GM12892 (cell line): ENCODE measurements around the gene CDON.
A peak's percentile ranks its signal among the peaks of the same experiment; 100 is the strongest.

Experiments used
- DNase-seq: peaks from one replicate; pipeline ENCODE4 v3.0.0; 2011; ENCODE audit not compliant: insufficient read length
- FAIRE-seq: peaks from 2 replicates; lab custom pipeline; 2011; peaks lifted over from hg19 to GRCh38; lab: Jason Lieb, UNC
- POLR2A ChIP-seq: IDR thresholded peaks from 2 replicates; pipeline ENCODE4 v1.6.1; 2011; ENCODE audit warnings: low read depth, low read length, control low read depth
- POLR2AphosphoS5 ChIP-seq: IDR thresholded peaks from 2 replicates; pipeline ENCODE4 v1.6.1; 2011; ENCODE audit warnings: low read depth, low read length, control low read depth
- TAF1 ChIP-seq: IDR thresholded peaks from 2 replicates; pipeline ENCODE4 v1.6.1; 2011; ENCODE audit warnings: low read depth, mild to moderate bottlenecking, control low read depth, low read length, borderline replicate concordance

CDON gene

DNA sequence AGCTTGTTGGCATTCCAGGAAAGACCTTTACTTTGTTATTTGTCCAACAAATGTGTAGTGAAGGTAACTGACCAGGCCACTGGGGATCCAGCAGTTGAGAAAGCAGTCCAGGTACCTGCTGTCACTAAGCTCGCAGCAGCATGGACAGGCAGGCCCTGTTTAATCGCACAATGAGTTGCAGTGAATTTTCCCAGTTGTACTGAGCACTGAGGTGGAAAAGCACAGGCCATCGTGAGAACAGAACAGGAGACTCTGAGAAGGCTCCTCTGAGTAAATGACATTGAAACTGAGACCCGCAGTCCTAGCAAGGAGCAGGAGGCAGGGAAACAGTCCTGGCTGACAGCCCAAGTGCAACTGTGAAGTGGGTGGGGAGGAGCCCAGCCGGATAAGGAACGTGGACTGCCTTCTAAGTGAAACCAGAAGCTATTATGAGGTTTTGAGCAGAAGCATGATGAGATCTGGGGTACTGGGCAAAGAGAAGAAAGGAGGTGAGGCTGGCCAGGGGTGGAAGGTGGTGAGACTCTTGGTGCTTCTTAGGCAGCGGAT is 39.8 kb upstream of the CDON start:
- DNase-seq: no peak
- no peak for TF ChIP-seq POLR2AphosphoS5
- no peak for TF ChIP-seq TAF1
- no peak for TF ChIP-seq POLR2A
- peak; percentile 71 for FAIRE-seq

- TF ChIP-seq POLR2AphosphoS5 (no peak), POLR2A (no peak), TAF1 (no peak)
Measured at GRCh38 chr11:126101930-126102283, 39.2 kb upstream of the CDON start.

GRCh38 chr11:126101251-126101929 is 38.7 kb upstream of the CDON start:
- no peak for TF ChIP-seq TAF1
- TF ChIP-seq POLR2A: no peak
- no peak for TF ChIP-seq POLR2AphosphoS5
- no peak for DNase-seq
- no peak for FAIRE-seq

More at GRCh38 chr11:126101930-126102283, 39.2 kb upstream of the CDON start:
- FAIRE-seq: no peak
- no peak for DNase-seq

DNA sequence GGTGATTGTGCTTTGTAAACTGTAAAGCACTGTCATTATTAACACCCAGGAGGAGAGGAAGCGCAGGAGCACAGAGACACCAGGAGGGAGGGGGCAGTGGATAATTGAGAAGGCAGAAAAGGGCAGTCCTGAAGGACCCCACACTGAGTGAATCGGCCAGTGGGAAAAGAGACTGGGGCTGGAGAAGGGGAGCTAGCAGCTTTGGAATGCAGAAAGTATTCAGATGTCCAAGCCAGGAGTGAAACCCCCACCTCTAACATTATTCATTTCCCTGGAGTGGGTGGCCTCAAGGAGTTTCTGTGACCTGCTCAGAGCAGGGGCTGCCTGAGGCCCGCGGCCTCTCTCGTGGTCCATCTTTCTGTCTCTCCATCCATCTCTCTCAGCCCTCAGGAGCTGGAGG is 38.0 kb upstream of the CDON start:
- FAIRE-seq (no peak), DNase-seq (no peak)
- TF ChIP-seq TAF1 (no peak), POLR2AphosphoS5 (no peak), POLR2A (no peak)

DNA sequence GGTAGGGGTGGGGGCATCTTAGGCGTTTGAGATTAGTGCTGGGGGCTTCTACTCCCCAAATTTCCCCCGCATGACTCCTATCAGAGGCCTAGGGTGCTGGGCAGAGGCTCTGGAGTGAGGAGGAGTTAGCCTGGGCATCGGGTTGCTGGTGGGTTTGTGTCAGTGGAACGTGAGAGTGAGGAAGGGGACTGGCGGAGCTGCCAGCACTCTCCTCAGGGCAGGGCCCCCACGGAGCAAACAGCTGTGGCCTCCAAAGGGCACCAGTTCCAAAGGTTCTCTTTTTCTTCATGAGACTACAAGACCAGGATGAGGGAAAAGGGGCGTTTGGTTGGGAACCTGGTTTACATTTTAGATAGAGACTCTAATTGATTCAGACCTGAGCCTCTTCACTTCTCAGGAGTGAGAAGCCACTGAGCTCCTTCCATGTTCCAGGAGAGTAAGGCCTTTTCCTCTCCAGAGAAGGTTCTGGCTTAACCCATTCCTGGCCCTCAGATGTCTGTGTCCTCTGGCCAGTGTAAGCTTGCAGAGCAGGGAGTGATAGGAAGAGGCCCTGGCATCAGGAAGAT is 35.6 kb upstream of the CDON start:
- FAIRE-seq: no peak
- TF ChIP-seq POLR2A: no peak
- TF ChIP-seq POLR2AphosphoS5: no peak
- TF ChIP-seq TAF1: no peak
- no peak for DNase-seq

DNA sequence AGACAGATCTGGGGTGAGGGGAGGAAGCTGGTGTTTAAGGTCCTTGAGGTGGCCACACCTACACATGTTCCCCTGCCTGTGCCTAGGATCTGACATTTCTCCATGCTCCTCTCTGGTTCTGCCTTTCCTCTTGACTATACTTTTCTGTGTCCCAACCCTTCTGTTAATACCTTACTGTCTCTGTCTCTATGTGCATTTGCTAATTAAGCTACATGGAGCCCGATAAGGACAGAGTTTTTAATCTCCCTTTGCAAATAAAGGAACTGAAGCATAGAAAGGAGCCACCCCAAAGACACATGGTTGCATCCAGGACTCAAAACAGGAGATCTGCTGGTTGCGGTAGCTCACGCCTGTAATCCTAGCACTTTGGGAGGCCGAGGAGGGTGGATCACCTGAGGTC is 33.1 kb upstream of the CDON start:
- FAIRE-seq (no peak), DNase-seq (no peak)

DNA sequence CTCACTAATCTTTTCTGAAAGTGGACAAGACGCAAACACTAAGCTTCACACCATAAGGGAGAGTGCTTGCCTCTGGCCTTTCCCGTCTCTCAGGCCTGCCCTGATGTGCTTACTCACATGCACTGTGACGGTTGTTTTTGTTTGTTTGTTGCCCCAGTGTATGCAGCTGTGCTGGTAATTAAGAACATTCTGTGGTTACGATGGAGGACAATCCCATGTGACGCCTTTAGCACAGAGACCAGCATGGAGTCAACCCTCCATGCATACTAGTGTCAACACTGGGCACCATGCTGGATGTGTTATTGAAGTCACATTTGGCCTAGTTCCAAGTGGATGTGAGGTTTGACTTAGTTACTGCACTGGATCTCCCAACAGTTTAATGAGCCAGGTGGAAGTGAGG is 27.8 kb upstream of the CDON start:
- no peak for TF ChIP-seq POLR2AphosphoS5
- no peak for TF ChIP-seq POLR2A
- no peak for TF ChIP-seq TAF1
- DNase-seq (no peak), FAIRE-seq (no peak)

More for the DNA sequence above, 33.1 kb upstream of the CDON start:
- TF ChIP-seq POLR2AphosphoS5: no peak
- TF ChIP-seq TAF1: no peak
- TF ChIP-seq POLR2A: no peak

- TF ChIP-seq POLR2A (no peak), TAF1 (no peak), POLR2AphosphoS5 (no peak)
- FAIRE-seq (no peak), DNase-seq (no peak)
Measured at GRCh38 chr11:126088999-126089398, 26.3 kb upstream of the CDON start.

DNA sequence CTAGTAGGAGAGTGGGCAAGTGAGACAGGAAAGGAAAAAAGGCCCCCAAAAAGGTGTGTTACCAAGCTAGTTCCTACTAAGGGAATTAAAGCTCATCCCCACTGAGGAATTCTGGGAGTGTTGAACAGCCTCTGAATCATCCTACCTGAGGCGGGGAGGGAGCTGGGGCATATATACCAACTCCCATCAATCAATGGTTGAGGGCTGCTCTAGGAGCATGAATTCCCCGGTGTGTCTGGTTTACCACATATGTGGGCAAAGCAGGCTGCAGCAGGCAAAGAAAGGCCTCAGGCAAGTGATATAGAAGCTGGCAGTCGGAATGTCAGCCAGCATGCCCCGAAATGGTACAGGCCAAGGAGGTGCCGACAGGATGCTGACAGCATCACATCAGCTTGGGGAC is 23.6 kb upstream of the CDON start:
- no peak for DNase-seq
- FAIRE-seq: no peak
- TF ChIP-seq POLR2AphosphoS5 (no peak), POLR2A (no peak), TAF1 (no peak)

- no peak for FAIRE-seq
- TF ChIP-seq TAF1: no peak
- no peak for DNase-seq
Measured at GRCh38 chr11:126084608-126084912, 21.9 kb upstream of the CDON start.

- TF ChIP-seq POLR2AphosphoS5 (no peak), POLR2A (no peak), TAF1 (no peak)
- no peak for DNase-seq
- FAIRE-seq: peak; percentile 86
Measured at GRCh38 chr11:126083829-126084607, 21.4 kb upstream of the CDON start.
